ENCODE data around the gene TMEM59L. TPM values are rescaled to one million over a fixed set of nuclear protein-coding genes. Genes with fewer than 3 reads are reported as not detected.

TMEM59L gene
- total and polyA plus RNA-seq, 10 of the 15 experiments (the other 5 are each of a cell fraction or from before 2014, with no cell fraction given): 0.06 TPM; not detected in 9

- TF ChIP-seq PKNOX1 (IDR thresholded peaks at IDR 0.05) (no peak), POLR2AphosphoS5 (IDR thresholded peaks at IDR 0.05; ENCODE audit: low read length) (no peak), SPI1 (IDR thresholded peaks at IDR 0.05; ENCODE audit: borderline replicate concordance, insufficient read depth, low read depth, low read length) (no peak), BMI1 (IDR thresholded peaks at IDR 0.05; ENCODE audit: borderline replicate concordance) (no peak)
These were observed 47.6 kb downstream of the TMEM59L start (continued) for GRCh38 chr19:18660051-18660910.

- in situ Hi-C loops (cut with MboI): no loop called here
- SMC1A ChIA-PET (ENCODE audit: uncharacterized antibody, unreplicated experiment): no interaction called here
- POLR2A ChIA-PET: no interaction called here
- RAD21 ChIA-PET (ENCODE audit: unreplicated experiment): interaction anchor here (0.7 kb wide), 1 partner anchor 141 kb away, joined by 3 read pairs; no protein-coding TSS in a partner anchor
- BruUV-seq (replicated peaks): no TSS peak
- ATAC-seq (no peak), DNase-seq (ENCODE audit: low read depth, low spot score) (no peak), FAIRE-seq (no peak)
- H3K4me3 ChIP-seq: no peak overlapping the region
- H4K20me1 ChIP-seq (ENCODE audit: control insufficient read depth, insufficient read depth): no peaks in the 10 kb centered on the region; the same call in 1 of the 2 replicates
- H3K27ac ChIP-seq (ENCODE audit: control insufficient read depth, insufficient read depth): no peak overlapping the region
- no peaks in the 10 kb centered on the region for H3K27me3 ChIP-seq (replicated peaks in 1 of 2; ENCODE audit: control insufficient read depth in 2 of 2, insufficient read depth in 2 of 2, low read length in 1 of 2)
- H3K36me3 ChIP-seq (ENCODE audit: control insufficient read depth in 2 of 2, insufficient read depth in 2 of 2, low read length in 1 of 2): peaks cover 0 to 1% of the 10 kb centered on the region in 2 experiments; a peak in 1 of 4 replicates
- H3K4me2 ChIP-seq (ENCODE audit: control insufficient read depth, insufficient read depth): no peak overlapping the region
- CTCF ChIA-PET: no interaction called here
- H3K9me3 ChIP-seq (replicated peaks; ENCODE audit: control insufficient read depth, insufficient read depth, low read length): no peaks in the 10 kb centered on the region; the same call in 2 of the 3 replicates
- WGBS (ENCODE audit: insufficient coverage, insufficient replicate concordance, low lambda C conversion rate, missing lambda C conversion rate): 72% methylated on average over 10 of the region's 10 CpGs
- H2AFZ ChIP-seq (ENCODE audit: control insufficient read depth, low read depth, low read length): no peak overlapping the region
- no peak for TF ChIP-seq ZSCAN29 (IDR thresholded peaks at IDR 0.05)
- peaks cover 18% of the 10 kb centered on the region; the same call in 1 of the 2 replicates for H3K4me1 ChIP-seq (ENCODE audit: control insufficient read depth, insufficient read depth, low read length)
- no peaks in the 10 kb centered on the region for H3K79me2 ChIP-seq (ENCODE audit: control insufficient read depth, insufficient read depth, low read length)
- intact Hi-C loops (cut with micrococcal nuclease; ENCODE audit: unreplicated experiment): no loop called here
- H3K9ac ChIP-seq (ENCODE audit: control insufficient read depth, insufficient read depth, low read length): no peak overlapping the region
These were observed 48.4 kb downstream of the TMEM59L start for GRCh38 chr19:18660939-18661670.
